Colonic mucosa (tissue), 4 donors: ENCODE measurements around the gene GGA2. TPM values are rescaled to one million over a fixed set of nuclear protein-coding genes. Genes with fewer than 3 reads are reported as not detected.
"Not testable (repeated sequence)": the region's sequence is repeated elsewhere in the genome, so short reads cannot be mapped to it uniquely, and the experiment has no call there.

ENCODE experiments used
- DNase-seq: peaks from one replicate; pipeline ENCODE4 v3.0.0-alpha.2; 2020
- H3K27ac ChIP-seq: fragments of 200-600 bp; one replicate; pipeline ENCODE4 v1.8.0; 2021
- H3K27me3 ChIP-seq: fragments of 200-600 bp; one replicate; pipeline ENCODE4 v1.8.0; 2021
- H3K36me3 ChIP-seq: fragments of 200-600 bp; one replicate; pipeline ENCODE4 v1.8.0; 2021
- H3K4me1 ChIP-seq: fragments of 200-600 bp; one replicate; pipeline ENCODE4 v1.8.0; 2021; ENCODE audit warnings: mild to moderate bottlenecking
- H3K4me3 ChIP-seq: fragments of 200-600 bp; one replicate; pipeline ENCODE4 v1.8.0; 2021
- H3K9ac ChIP-seq, 2 donors: one replicate each; pipeline ENCODE4 v1.7.0; 2013; ENCODE audit warnings: control low read depth in 2 of 2, low read depth in 2 of 2, low read length in 2 of 2
- H3K9me3 ChIP-seq: fragments of 200-600 bp; one replicate; pipeline ENCODE4 v1.8.0; 2021
- CTCF ChIP-seq: fragments of 200-600 bp; IDR thresholded peaks from one replicate; pipeline ENCODE4 v1.8.0; 2022; ENCODE audit warnings: antibody characterized with exemption, mild to moderate bottlenecking
- intact Hi-C: fragments of 100-400 bp; cut with DNase I; formaldehyde crosslinking; loops from one replicate; pipeline ENCODE4 v1.14.1; 2022
- total RNA-seq, 2 donors: library from RNA; stranded (reverse); fragmentation: NEBNext Ultra II Directional in 1 of 2; extraction: Animal tissue kit (Norgen Biotek cat#: 25700) in 1 of 2; gene quantifications; one replicate each; pipeline ENCODE4 v1.2.1, GENCODE V29; 2021
- donor health status: healthy.
- donor health status: DM: no; HTN: no; CAD: no.
- donor health status: DM: no; HTN: no; CAD: no.

GGA2 gene
- total RNA-seq, 2 donors from 2014 or later = 45.3 to 48.0 TPM

GRCh38 chr16:23516366-23517137, 6.3 kb upstream of the GGA2 start:
- no peaks in the 10 kb centered on the region for H3K4me1 ChIP-seq
- intact Hi-C loops = no loop called here
- no peaks in the 10 kb centered on the region for H3K27me3 ChIP-seq
- no peaks in the 10 kb centered on the region for H3K9me3 ChIP-seq
- no peaks in the 10 kb centered on the region for H3K36me3 ChIP-seq
- DNase-seq = no peak
- no peak overlapping the region for H3K27ac ChIP-seq
- H3K4me3 ChIP-seq = no peak overlapping the region
- no peak overlapping the region for H3K9ac ChIP-seq
- TF ChIP-seq CTCF = no peak

- H3K36me3 ChIP-seq = no peaks in the 10 kb centered on the region
- no peak for TF ChIP-seq CTCF
- no peaks in the 10 kb centered on the region for H3K27me3 ChIP-seq
- H3K4me1 ChIP-seq = no peaks in the 10 kb centered on the region
- no peaks in the 10 kb centered on the region for H3K9me3 ChIP-seq
- no peak overlapping the region for H3K4me3 ChIP-seq
- DNase-seq = no peak
- no peak overlapping the region for H3K27ac ChIP-seq
- no peak overlapping the region for H3K9ac ChIP-seq
- intact Hi-C loops = no loop called here
These were observed 5.6 kb upstream of the GGA2 start for GRCh38 chr16:23515881-23516280.

- H3K27ac ChIP-seq = no peak overlapping the region
- no peak overlapping the region for H3K9ac ChIP-seq
- H3K4me1 ChIP-seq = no peaks in the 10 kb centered on the region
- no peaks in the 10 kb centered on the region for H3K36me3 ChIP-seq
- H3K9me3 ChIP-seq = no peaks in the 10 kb centered on the region
- no peak overlapping the region for H3K4me3 ChIP-seq
- TF ChIP-seq CTCF = no peak
- no peaks in the 10 kb centered on the region for H3K27me3 ChIP-seq
- no peak for DNase-seq
- intact Hi-C loops = no loop called here
These were observed 4.3 kb upstream of the GGA2 start for GRCh38 chr16:23514381-23515152.

GRCh38 chr16:23512168-23512695, 1.9 kb upstream of the GGA2 start:
- H3K36me3 ChIP-seq = no peaks in the 10 kb centered on the region
- intact Hi-C loops = no loop called here
- TF ChIP-seq CTCF = no peak
- no peaks in the 10 kb centered on the region for H3K4me1 ChIP-seq
- no peak overlapping the region for H3K9ac ChIP-seq
- no peaks in the 10 kb centered on the region for H3K27me3 ChIP-seq
- H3K9me3 ChIP-seq = no peaks in the 10 kb centered on the region
- no peak overlapping the region for H3K27ac ChIP-seq
- DNase-seq = no peak
- H3K4me3 ChIP-seq = no peak overlapping the region

GRCh38 chr16:23511731-23512130, 1.4 kb upstream of the GGA2 start:
- DNase-seq = no peak
- no peak overlapping the region for H3K4me3 ChIP-seq
- H3K4me1 ChIP-seq = no peaks in the 10 kb centered on the region
- no peaks in the 10 kb centered on the region for H3K9me3 ChIP-seq
- intact Hi-C loops = no loop called here
- H3K36me3 ChIP-seq = no peaks in the 10 kb centered on the region
- no peaks in the 10 kb centered on the region for H3K27me3 ChIP-seq
- H3K9ac ChIP-seq = no peak overlapping the region
- no peak overlapping the region for H3K27ac ChIP-seq
- no peak for TF ChIP-seq CTCF

GRCh38 chr16:23510915-23511270, 599 bp upstream of the GGA2 start:
- H3K36me3 ChIP-seq, H3K27ac ChIP-seq, H3K4me1 ChIP-seq, intact Hi-C loops, H3K9me3 ChIP-seq, DNase-seq, H3K27me3 ChIP-seq: not testable (repeated sequence)
- Histone ChIP-seq H3K9ac (peak overlapping the region; percentile 72 to 87), H3K4me3 (peak overlapping the region; percentile 77)
